Amygdala (tissue), 56 donors: Measurements from ENCODE around the gene STEAP3.
A peak's percentile ranks its signal among the peaks of the same experiment; 100 is the strongest.

Experiments
- DNase-seq, 56 donors: peaks; one replicate each; lab custom pipeline; 2025; lab: John Stamatoyannopoulos, UW

Gene STEAP3

GRCh38 chr2:119289093-119289492 lies 65.5 kb downstream of the STEAP3 start:
- no peak for DNase-seq

GRCh38 chr2:119289642-119290041 lies 66.0 kb downstream of the STEAP3 start:
- DNase-seq = no peak

- DNase-seq = peak in 41 of 56 donors; percentile 13 to 85 (median 48)
These were observed 67.4 kb downstream of the STEAP3 start for GRCh38 chr2:119290859-119291587.

GRCh38 chr2:119291588-119292167 lies 68.0 kb downstream of the STEAP3 start:
- no peak for DNase-seq

GRCh38 chr2:119292226-119292625 lies 68.6 kb downstream of the STEAP3 start:
- DNase-seq = peak in 2 of 56 donors; percentile 45 to 46

GRCh38 chr2:119293254-119293653 lies 69.6 kb downstream of the STEAP3 start:
- DNase-seq = no peak

GRCh38 chr2:119293900-119294299 lies 70.3 kb downstream of the STEAP3 start:
- no peak for DNase-seq

GRCh38 chr2:119294671-119295070 lies 71.0 kb downstream of the STEAP3 start:
- no peak for DNase-seq

- DNase-seq = no peak
These were observed 72.2 kb downstream of the STEAP3 start for GRCh38 chr2:119295688-119296375.

- DNase-seq = no peak
These were observed 77.8 kb downstream of the STEAP3 start for GRCh38 chr2:119301413-119301812.

- no peak for DNase-seq
These were observed 81.2 kb downstream of the STEAP3 start for GRCh38 chr2:119304847-119305246.

GRCh38 chr2:119305497-119306195 lies 82.0 kb downstream of the STEAP3 start:
- no peak for DNase-seq

- no peak for DNase-seq
These were observed 82.6 kb downstream of the STEAP3 start for GRCh38 chr2:119306196-119306590.

- DNase-seq = no peak
These were observed 83.9 kb downstream of the STEAP3 start for GRCh38 chr2:119307419-119308140.

- DNase-seq = no peak
These were observed 85.2 kb downstream of the STEAP3 start for GRCh38 chr2:119308793-119309330.

- DNase-seq = no peak
These were observed 87.7 kb downstream of the STEAP3 start for GRCh38 chr2:119311371-119311770.

- no peak for DNase-seq
These were observed 88.2 kb downstream of the STEAP3 start for GRCh38 chr2:119311831-119312230.
